HG03378 (cell line): ENCODE measurements around the gene INTS11.

Experiments used
- ATAC-seq: cut with Tn5 transposase; IDR thresholded peaks from one replicate; pipeline ENCODE4 v1.9.1; 2021; ENCODE audit warnings: mild to moderate bottlenecking, moderate library complexity; ENCODE audit not compliant: unreplicated experiment

INTS11 gene

GRCh38 chr1:1272341-1273208 lies 51.9 kb downstream of the INTS11 start:
- no peak for ATAC-seq

- no peak for ATAC-seq
These were observed 53.6 kb downstream of the INTS11 start for GRCh38 chr1:1270813-1271212.

GRCh38 chr1:1268284-1268682 lies 56.2 kb downstream of the INTS11 start:
- no peak for ATAC-seq

- ATAC-seq: no peak
These were observed 56.8 kb downstream of the INTS11 start for GRCh38 chr1:1267488-1268283.

GRCh38 chr1:1264868-1265272 lies 59.6 kb downstream of the INTS11 start:
- no peak for ATAC-seq

- ATAC-seq: no peak
These were observed 60.4 kb downstream of the INTS11 start for GRCh38 chr1:1264026-1264425.

- no peak for ATAC-seq
These were observed 61.7 kb downstream of the INTS11 start for GRCh38 chr1:1262758-1263157.

GRCh38 chr1:1262071-1262470 lies 62.4 kb downstream of the INTS11 start:
- no peak for ATAC-seq
